HG03442 (cell line): ENCODE measurements around the gene LRRC63.
"Not testable (repeated sequence)": the region's sequence is repeated elsewhere in the genome, so short reads cannot be mapped to it uniquely, and the experiment has no call there.

ENCODE experiments used
- ATAC-seq: cut with Tn5 transposase; IDR thresholded peaks from one replicate; pipeline ENCODE4 v1.9.1; 2021; ENCODE audit warnings: mild to moderate bottlenecking, moderate library complexity; ENCODE audit not compliant: unreplicated experiment

The LRRC63 gene

GRCh38 chr13:46181840-46182490, 29.8 kb upstream of the LRRC63 start, which contains the start of gene LCP1:
Gene LCP1 (minus strand): TSS chr13:46182177. CDS start chr13:46159662, 22,515 bp downstream.
- peak; percentile 65 for ATAC-seq

GRCh38 chr13:46182491-46182877, 29.2 kb upstream of the LRRC63 start:
- ATAC-seq: no peak

GRCh38 chr13:46183018-46183946, 28.4 kb upstream of the LRRC63 start:
- ATAC-seq: no peak

- ATAC-seq: peak; percentile 41
Observed at GRCh38 chr13:46184277-46184699, 27.4 kb upstream of the LRRC63 start.

- ATAC-seq: no peak
Observed at GRCh38 chr13:46185634-46186033, 26.1 kb upstream of the LRRC63 start.

- ATAC-seq: no peak
Observed at GRCh38 chr13:46192412-46192811, 19.3 kb upstream of the LRRC63 start.

GRCh38 chr13:46195016-46195415, 16.7 kb upstream of the LRRC63 start:
- no peak for ATAC-seq

GRCh38 chr13:46197299-46198048, 14.3 kb upstream of the LRRC63 start:
- ATAC-seq: no peak

- ATAC-seq: no peak
Observed at GRCh38 chr13:46198696-46199193, 13.0 kb upstream of the LRRC63 start.

- peak; percentile 38 for ATAC-seq
Observed at GRCh38 chr13:46202188-46202795, 9.4 kb upstream of the LRRC63 start.

- ATAC-seq: no peak
Observed at GRCh38 chr13:46202966-46203365, 8.8 kb upstream of the LRRC63 start.

- ATAC-seq: no peak
Observed at GRCh38 chr13:46206143-46206542, 5.6 kb upstream of the LRRC63 start.

GRCh38 chr13:46207828-46208227, 3.9 kb upstream of the LRRC63 start:
- ATAC-seq: no peak

GRCh38 chr13:46210362-46211083, 1.2 kb upstream of the LRRC63 start:
- no peak for ATAC-seq

- no peak for ATAC-seq
Observed at GRCh38 chr13:46211116-46211482, 629 bp upstream of the LRRC63 start.

- no peak for ATAC-seq
Observed at GRCh38 chr13:46213242-46213641, 1.5 kb downstream of the LRRC63 start.

GRCh38 chr13:46214741-46215140, 3.0 kb downstream of the LRRC63 start:
- ATAC-seq: not testable (repeated sequence)

GRCh38 chr13:46220234-46220633, 8.5 kb downstream of the LRRC63 start:
- not testable (repeated sequence) for ATAC-seq

GRCh38 chr13:46229251-46229650, 17.5 kb downstream of the LRRC63 start:
- ATAC-seq: no peak

- no peak for ATAC-seq
Observed at GRCh38 chr13:46232281-46232680, 20.6 kb downstream of the LRRC63 start.
